SK-N-SH (cell line): ENCODE measurements around the gene DHX36. TPM values are rescaled to one million over a fixed set of nuclear protein-coding genes. Genes with fewer than 3 reads are reported as not detected.

ENCODE experiments used
- CTCF ChIA-PET: fragments of 300-600, 350-600 bp; formaldehyde crosslinking; extraction: SDS; loops from one replicate; lab custom pipeline; 2021; lab: Yijun Ruan, JAX
- POLR2A ChIA-PET: fragments of 350-600 bp; sonication (Branson Sonifier 250); formaldehyde crosslinking; extraction: SDS; loops from one replicate; lab custom pipeline; 2020; ENCODE audit warnings: antibody characterized with exemption, inconsistent platforms; lab: Yijun Ruan, JAX
- DNase-seq: peaks from one replicate; pipeline ENCODE4 v3.0.0; 2012
- H2AFZ ChIP-seq: fragments of 200-600 bp; sonication (generic); 2 replicates; pipeline ENCODE4 v1.8.1; 2016; ENCODE audit warnings: antibody characterized with exemption, mild to moderate bottlenecking, low read depth
- H3F3A ChIP-seq: fragments of 200-600 bp; sonication (generic); replicated peaks from 2 replicates; pipeline ENCODE3; 2016; ENCODE audit warnings: antibody characterized with exemption, mild to moderate bottlenecking; ENCODE audit not compliant: insufficient read depth
- H3K27ac ChIP-seq, 2 experiments: fragments of 200-500 bp in 1 of 2; fragments of 200-600 bp in 1 of 2; sonication (Bioruptor generic) in 1 of 2; sonication (generic), shearing (Covaris generic) in 1 of 2; 2 replicates each; pipeline versions ENCODE4 v1.5.1 to v1.6.1; 2014 to 2016; ENCODE audit warnings: low read depth in 2 of 2, inconsistent platforms in 1 of 2, low read length in 1 of 2, mild to moderate bottlenecking in 1 of 2, mixed read lengths in 1 of 2
- H3K27me3 ChIP-seq: fragments of 200-600 bp; sonication (generic), shearing (Covaris generic); 2 replicates; pipeline ENCODE4 v1.6.1; 2016; ENCODE audit warnings: mixed run types; ENCODE audit not compliant: insufficient read depth
- H3K36me3 ChIP-seq, 2 experiments: fragments of 200-500 bp in 1 of 2; fragments of 200-600 bp in 1 of 2; sonication (Bioruptor generic) in 1 of 2; sonication (generic) in 1 of 2; replicated peaks in 1 of 2; 2 replicates each; pipeline versions ENCODE3 to v1.5.1; 2014 to 2016; ENCODE audit warnings: low read length in 1 of 2, mild to moderate bottlenecking in 1 of 2; ENCODE audit not compliant: insufficient read depth in 2 of 2, control insufficient read depth in 1 of 2
- H3K4me1 ChIP-seq, 2 experiments: fragments of 200-500 bp in 1 of 2; fragments of 200-600 bp in 1 of 2; sonication (Bioruptor generic) in 1 of 2; sonication (generic), shearing (Covaris generic) in 1 of 2; 2 replicates each; pipeline versions ENCODE4 v1.5.1 to v1.6.1; 2014 to 2016; ENCODE audit warnings: low read depth in 1 of 2, low read length in 1 of 2, mixed run types in 1 of 2; ENCODE audit not compliant: insufficient read depth in 2 of 2, control insufficient read depth in 1 of 2
- H3K4me2 ChIP-seq: fragments of 200-600 bp; sonication (generic), shearing (Covaris generic); 2 replicates; pipeline ENCODE4 v1.6.1; 2017; ENCODE audit warnings: mixed run types
- H3K4me3 ChIP-seq, 2 experiments: fragments of 200-500 bp in 1 of 2; fragments of 200-600 bp in 1 of 2; sonication (Bioruptor generic) in 1 of 2; sonication (generic), shearing (Covaris generic) in 1 of 2; 2 replicates each; pipeline versions ENCODE4 v1.5.1 to v1.8.1; 2014 to 2016; ENCODE audit warnings: low read depth in 2 of 2, inconsistent platforms in 1 of 2, low read length in 1 of 2, mild to moderate bottlenecking in 1 of 2, mixed read lengths in 1 of 2, moderate library complexity in 1 of 2
- H3K79me2 ChIP-seq: fragments of 200-600 bp; sonication (generic); 2 replicates; pipeline ENCODE4 v1.8.1; 2017; ENCODE audit warnings: mild to moderate bottlenecking; ENCODE audit not compliant: insufficient read depth
- H3K9ac ChIP-seq: fragments of 200-600 bp; sonication (generic); 2 replicates; pipeline ENCODE4 v1.6.1; 2017; ENCODE audit warnings: mixed run types
- H3K9me2 ChIP-seq: fragments of 200-600 bp; sonication (generic); 2 replicates; pipeline ENCODE4 v1.6.1; 2017; ENCODE audit warnings: mixed run types
- H3K9me3 ChIP-seq: fragments of 200-600 bp; sonication (generic); 2 replicates; pipeline ENCODE4 v1.6.1; 2017; ENCODE audit warnings: mixed run types, mild to moderate bottlenecking, moderate library complexity
- H4K20me1 ChIP-seq: fragments of 200-600 bp; sonication (generic); 2 replicates; pipeline ENCODE4 v1.6.1; 2017; ENCODE audit warnings: mild to moderate bottlenecking, mixed run types; ENCODE audit not compliant: insufficient read depth
- ELF1 ChIP-seq: IDR thresholded peaks from 2 replicates; pipeline ENCODE4 v1.4.0; 2012
- RCOR1 ChIP-seq: fragments of 150-350 bp; IDR thresholded peaks from 2 replicates; pipeline ENCODE4 v1.6.1; 2017; ENCODE audit warnings: antibody characterized with exemption, low read length
- RXRA ChIP-seq: IDR thresholded peaks from 2 replicates; pipeline ENCODE4 v1.4.0; 2012; ENCODE audit warnings: low read depth, mild to moderate bottlenecking, borderline replicate concordance
- SMC3 ChIP-seq: IDR thresholded peaks from 2 replicates; pipeline ENCODE4 v1.6.1; 2012; ENCODE audit warnings: low read depth, low read length, improper control_type of control experiment
- TAF1 ChIP-seq: IDR thresholded peaks from 2 replicates; pipeline ENCODE4 v1.6.1; 2012; ENCODE audit warnings: low read depth, mild to moderate bottlenecking, low read length, moderate library complexity, borderline replicate concordance
- TCF12 ChIP-seq: IDR thresholded peaks from 2 replicates; pipeline ENCODE4 v1.4.0; 2012
- TEAD4 ChIP-seq: IDR thresholded peaks from 2 replicates; pipeline ENCODE4 v1.4.0; 2012; ENCODE audit warnings: mild to moderate bottlenecking, borderline replicate concordance; ENCODE audit not compliant: insufficient read depth
- WGBS: methylation state at CpG from one replicate; pipeline ENCODE4 v1.1.6; 2017; ENCODE audit warnings: low lambda C conversion rate; 5-methylcytosine and 5-hydroxymethylcytosine counted together
- polyA plus RNA-seq, 3 experiments: library from polyadenylated mRNA; depleted of rRNA; stranded (reverse); fragments of >200 nt; gene quantifications; 2 replicates each; pipeline ENCODE4 v1.2.3, GENCODE V29; 2012
- TF ChIP-seq, protein P1 (sequence below): IDR thresholded peaks from 2 replicates; pipeline ENCODE4 v1.4.0; 2012; ENCODE audit warnings: low read depth, borderline replicate concordance
- TF ChIP-seq, protein P2 (sequence below): IDR thresholded peaks from 2 replicates; pipeline ENCODE4 v1.6.1; 2012; ENCODE audit warnings: mild to moderate bottlenecking, low read depth, low read length, moderate library complexity

The DHX36 gene
- polyA plus RNA-seq, 1 of the 3 experiments (the other 2 are of a cell fraction), result 22.8 TPM

DNA sequence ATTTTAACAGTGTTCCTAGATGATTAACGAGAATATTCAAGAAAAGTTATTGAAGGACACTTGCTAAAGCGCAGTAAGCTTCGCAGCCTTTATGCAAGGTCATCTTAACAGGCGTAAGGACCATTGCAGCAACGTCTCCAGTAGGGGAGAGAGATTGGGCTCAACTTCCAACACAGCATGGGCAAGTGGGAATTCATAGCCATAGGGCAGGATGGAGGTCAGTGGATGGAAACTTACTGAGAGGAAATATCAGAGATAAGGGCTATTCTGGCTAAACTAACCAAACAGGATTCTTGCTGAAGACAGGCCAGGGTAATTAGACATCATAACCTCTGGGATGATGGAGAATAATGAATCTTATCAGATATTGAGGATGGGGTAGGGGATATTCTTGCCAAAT is 82.8 kb downstream of the DHX36 start:
- no peaks in the 10 kb centered on the region for H4K20me1 ChIP-seq
- CTCF ChIA-PET, result interaction anchor here (1.3 to 1.6 kb wide), 2 partner anchors 11 to 12 kb away, joined by 4 read pairs; no protein-coding TSS in a partner anchor
- no peak for TF ChIP-seq TCF12
- H3K4me2 ChIP-seq, result no peak overlapping the region
- H3K4me1 ChIP-seq, result 0 out of 4 replicates have a peak, but pooled peaks cover 0 to 10% of the 10 kb centered on the region in 2 experiments
- H3K9me3 ChIP-seq, result no peaks in the 10 kb centered on the region
- no peak overlapping the region for H3K4me3 ChIP-seq
- no peaks in the 10 kb centered on the region for H3K9me2 ChIP-seq
- no peaks in the 10 kb centered on the region for H3K27me3 ChIP-seq
- H3K27ac ChIP-seq, result no peak overlapping the region
- H2AFZ ChIP-seq, result no peak overlapping the region
- WGBS, result 90% methylated on average over 5 of the region's 5 CpGs
- POLR2A ChIA-PET, result no interaction called here
- H3F3A ChIP-seq, result peaks cover 9% of the 10 kb centered on the region
- no peaks in the 10 kb centered on the region for H3K79me2 ChIP-seq
- peaks cover 0 to 2% of the 10 kb centered on the region in 2 experiments for H3K36me3 ChIP-seq
- no peak for DNase-seq
- no peak overlapping the region for H3K9ac ChIP-seq

DNA sequence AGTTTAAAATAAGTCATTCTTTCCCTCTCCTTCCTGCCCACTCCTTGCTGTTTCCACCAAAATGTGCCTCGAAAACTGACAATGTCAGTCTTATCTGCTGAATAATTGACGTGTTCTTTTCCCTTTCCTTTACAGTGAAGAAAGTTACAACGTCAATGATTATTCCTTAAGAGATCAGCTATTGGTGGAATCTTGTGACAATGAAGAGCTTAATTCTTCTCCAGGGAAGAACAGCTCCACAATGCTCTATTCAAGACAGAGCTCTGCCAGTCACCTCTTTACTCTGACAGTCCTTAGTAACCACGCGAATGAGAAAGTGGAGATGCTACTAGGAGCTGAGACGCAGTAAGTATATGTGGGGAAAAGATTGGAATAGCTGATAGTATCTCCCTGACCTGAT is 84.1 kb downstream of the DHX36 start:
- Histone ChIP-seq H3K36me3 (peaks cover 0 to 2% of the 10 kb centered on the region in 2 experiments), H3K4me1 (0 out of 4 replicates have a peak, but pooled peaks cover 0 to 10% of the 10 kb centered on the region in 2 experiments), H3K79me2 (no peaks in the 10 kb centered on the region), H4K20me1 (no peaks in the 10 kb centered on the region), H3K27ac (no peak overlapping the region), H3K9me3 (no peaks in the 10 kb centered on the region), H3F3A (peaks cover 9% of the 10 kb centered on the region), H2AFZ (no peak overlapping the region), H3K4me2 (no peak overlapping the region), H3K9me2 (no peaks in the 10 kb centered on the region), H3K9ac (no peak overlapping the region), H3K27me3 (no peaks in the 10 kb centered on the region), H3K4me3 (no peak overlapping the region)
- WGBS, result 72% methylated on average over 6 of the region's 6 CpGs
- no peak for DNase-seq
- CTCF ChIA-PET, result interaction anchor here (0.8 to 1.3 kb wide), 3 partner anchors 9 to 138 kb away, joined by 3 to 4 read pairs (median 3); no protein-coding TSS in a partner anchor
- POLR2A ChIA-PET, result no interaction called here
- TF ChIP-seq ELF1, result no peak
- TF ChIP-seq TCF12, result no peak

DNA sequence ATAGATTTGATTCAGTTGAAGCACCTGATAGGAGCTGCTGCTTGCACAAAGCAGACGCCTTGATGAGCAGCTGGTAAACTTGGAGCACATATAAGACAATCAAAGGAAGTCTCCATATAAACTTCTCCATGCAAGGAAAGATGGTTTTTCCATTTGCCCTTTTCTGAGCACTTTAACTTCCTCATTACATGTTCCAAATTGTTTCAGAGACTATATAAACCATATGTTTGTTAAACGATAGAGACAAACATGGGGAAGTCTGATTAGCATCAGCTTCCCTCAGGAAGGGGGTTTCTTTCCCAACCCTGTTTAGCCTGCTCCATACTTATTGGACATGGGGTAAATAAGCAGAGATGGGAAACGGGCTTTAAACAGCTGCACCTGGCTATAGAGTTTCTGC is 88.0 kb downstream of the DHX36 start:
- Histone ChIP-seq H3K79me2 (no peaks in the 10 kb centered on the region), H3F3A (no peaks in the 10 kb centered on the region), H2AFZ (no peak overlapping the region), H3K4me1 (no peaks in the 10 kb centered on the region), H3K9ac (no peak overlapping the region), H3K27ac (no peak overlapping the region), H3K4me3 (no peak overlapping the region), H3K9me2 (no peaks in the 10 kb centered on the region), H4K20me1 (no peaks in the 10 kb centered on the region), H3K9me3 (no peaks in the 10 kb centered on the region), H3K27me3 (no peaks in the 10 kb centered on the region), H3K4me2 (no peak overlapping the region), H3K36me3 (peaks cover 0 to 2% of the 10 kb centered on the region in 2 experiments)
- TF ChIP-seq TEAD4 (no peak), TAF1 (no peak), RXRA (no peak), RCOR1 (no peak), SMC3 (no peak)
- TF ChIP-seq, protein P1, sequence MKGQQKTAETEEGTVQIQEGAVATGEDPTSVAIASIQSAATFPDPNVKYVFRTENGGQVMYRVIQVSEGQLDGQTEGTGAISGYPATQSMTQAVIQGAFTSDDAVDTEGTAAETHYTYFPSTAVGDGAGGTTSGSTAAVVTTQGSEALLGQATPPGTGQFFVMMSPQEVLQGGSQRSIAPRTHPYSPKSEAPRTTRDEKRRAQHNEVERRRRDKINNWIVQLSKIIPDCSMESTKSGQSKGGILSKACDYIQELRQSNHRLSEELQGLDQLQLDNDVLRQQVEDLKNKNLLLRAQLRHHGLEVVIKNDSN, result no peak
- TF ChIP-seq, protein P2, sequence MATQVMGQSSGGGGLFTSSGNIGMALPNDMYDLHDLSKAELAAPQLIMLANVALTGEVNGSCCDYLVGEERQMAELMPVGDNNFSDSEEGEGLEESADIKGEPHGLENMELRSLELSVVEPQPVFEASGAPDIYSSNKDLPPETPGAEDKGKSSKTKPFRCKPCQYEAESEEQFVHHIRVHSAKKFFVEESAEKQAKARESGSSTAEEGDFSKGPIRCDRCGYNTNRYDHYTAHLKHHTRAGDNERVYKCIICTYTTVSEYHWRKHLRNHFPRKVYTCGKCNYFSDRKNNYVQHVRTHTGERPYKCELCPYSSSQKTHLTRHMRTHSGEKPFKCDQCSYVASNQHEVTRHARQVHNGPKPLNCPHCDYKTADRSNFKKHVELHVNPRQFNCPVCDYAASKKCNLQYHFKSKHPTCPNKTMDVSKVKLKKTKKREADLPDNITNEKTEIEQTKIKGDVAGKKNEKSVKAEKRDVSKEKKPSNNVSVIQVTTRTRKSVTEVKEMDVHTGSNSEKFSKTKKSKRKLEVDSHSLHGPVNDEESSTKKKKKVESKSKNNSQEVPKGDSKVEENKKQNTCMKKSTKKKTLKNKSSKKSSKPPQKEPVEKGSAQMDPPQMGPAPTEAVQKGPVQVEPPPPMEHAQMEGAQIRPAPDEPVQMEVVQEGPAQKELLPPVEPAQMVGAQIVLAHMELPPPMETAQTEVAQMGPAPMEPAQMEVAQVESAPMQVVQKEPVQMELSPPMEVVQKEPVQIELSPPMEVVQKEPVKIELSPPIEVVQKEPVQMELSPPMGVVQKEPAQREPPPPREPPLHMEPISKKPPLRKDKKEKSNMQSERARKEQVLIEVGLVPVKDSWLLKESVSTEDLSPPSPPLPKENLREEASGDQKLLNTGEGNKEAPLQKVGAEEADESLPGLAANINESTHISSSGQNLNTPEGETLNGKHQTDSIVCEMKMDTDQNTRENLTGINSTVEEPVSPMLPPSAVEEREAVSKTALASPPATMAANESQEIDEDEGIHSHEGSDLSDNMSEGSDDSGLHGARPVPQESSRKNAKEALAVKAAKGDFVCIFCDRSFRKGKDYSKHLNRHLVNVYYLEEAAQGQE, result no peak
- POLR2A ChIA-PET, result no interaction called here
- no peak for DNase-seq
- CTCF ChIA-PET, result no interaction called here
- WGBS, result 64% methylated on average over 3 of the region's 3 CpGs
